Right lobe of liver (tissue), 6 donors: Measurements from ENCODE around the gene ADAMTS2. TPM values are rescaled to one million over a fixed set of nuclear protein-coding genes. Genes with fewer than 3 reads are reported as not detected.

Experiments used
- ATAC-seq, 4 donors: fragments of 200-7000 bp; cut with Tn5 transposase; one replicate each; pipeline ENCODE4 v1.9.1; 2020; ENCODE audit warnings: mild to moderate bottlenecking in 4 of 4, moderate library complexity in 4 of 4
- DNase-seq, 3 donors: peaks; one replicate each; pipeline ENCODE4 v3.0.0-alpha.2; 2020
- H3K27ac ChIP-seq, 3 donors: fragments of 200-600 bp; one replicate each; pipeline ENCODE4 v1.8.0; 2022
- H3K27me3 ChIP-seq, 2 donors: fragments of 200-600 bp; one replicate each; pipeline ENCODE4 v1.8.0; 2022
- H3K36me3 ChIP-seq, 4 donors: fragments of 200-600 bp; sonication (generic) in 1 of 4; one replicate each; pipeline versions ENCODE4 v1.5.1 to v1.8.0; 2017 to 2022; ENCODE audit warnings: control low read depth in 1 of 4
- H3K4me1 ChIP-seq, 4 donors: fragments of 200-600 bp; sonication (generic) in 1 of 4; one replicate each; pipeline versions ENCODE4 v1.5.1 to v1.8.0; 2017 to 2022; ENCODE audit warnings: control low read depth in 1 of 4
- H3K4me3 ChIP-seq, 3 donors: fragments of 200-600 bp; one replicate each; pipeline ENCODE4 v1.8.0; 2022
- H3K9me3 ChIP-seq, 4 donors: fragments of 200-600 bp; sonication (generic) in 1 of 4; one replicate each; pipeline versions ENCODE4 v1.5.1 to v1.8.0; 2017 to 2022; ENCODE audit warnings: control low read depth in 1 of 4
- POLR2A ChIP-seq: fragments of 450-650 bp; IDR thresholded peaks from one replicate; pipeline ENCODE4 v1.6.1; 2017; ENCODE audit warnings: antibody characterized with exemption, mild to moderate bottlenecking
- WGBS: methylation state at CpG from one replicate; pipeline ENCODE4 v1.1.6; 2018; ENCODE audit warnings: low coverage, low lambda C conversion rate; ENCODE audit not compliant: insufficient coverage; ENCODE audit errors: missing lambda C conversion rate; 5-methylcytosine and 5-hydroxymethylcytosine counted together
- intact Hi-C, 2 donors: fragments of 100-400 bp; cut with DNase I; formaldehyde crosslinking; loops; one replicate each; pipeline versions ENCODE4 v1.11.2 to v1.14.1; 2022
- total RNA-seq, 6 experiments: library from RNA; depleted of rRNA in 2 of 6; stranded (reverse); fragments of >200 nt in 2 of 6; fragmentation: NEBNext Ultra II Directional in 3 of 6; extraction: Animal tissue kit (Norgen Biotek cat#: 25700) in 3 of 6; gene quantifications; one replicate each; pipeline versions ENCODE4 v1.1.0 to v1.2.4, GENCODE V29; 2016 to 2023
- TF ChIP-seq, protein P1 (sequence below), 4 donors: fragments of 200-600 bp in 3 of 4; fragments of 450-650 bp in 1 of 4; IDR thresholded peaks; one replicate each; pipeline versions ENCODE4 v1.5.1 to v1.8.0; 2016 to 2022; ENCODE audit warnings: antibody characterized with exemption in 4 of 4, mild to moderate bottlenecking in 2 of 4
- donor health status: DM: no; HTN: yes; CAD: no.
- donor health status: DM: no; HTN: no; CAD: no.
- donor health status: DM: no; HTN: no; CAD: no.
- donor health status: DM: no; HTN: yes; CAD: no.
- donor health status: DM: no; HTN: yes; CAD: no.

The ADAMTS2 gene
- total RNA-seq, 6 experiments from 2014 or later: 6.3 to 18.9 (median 13.5) TPM

DNA sequence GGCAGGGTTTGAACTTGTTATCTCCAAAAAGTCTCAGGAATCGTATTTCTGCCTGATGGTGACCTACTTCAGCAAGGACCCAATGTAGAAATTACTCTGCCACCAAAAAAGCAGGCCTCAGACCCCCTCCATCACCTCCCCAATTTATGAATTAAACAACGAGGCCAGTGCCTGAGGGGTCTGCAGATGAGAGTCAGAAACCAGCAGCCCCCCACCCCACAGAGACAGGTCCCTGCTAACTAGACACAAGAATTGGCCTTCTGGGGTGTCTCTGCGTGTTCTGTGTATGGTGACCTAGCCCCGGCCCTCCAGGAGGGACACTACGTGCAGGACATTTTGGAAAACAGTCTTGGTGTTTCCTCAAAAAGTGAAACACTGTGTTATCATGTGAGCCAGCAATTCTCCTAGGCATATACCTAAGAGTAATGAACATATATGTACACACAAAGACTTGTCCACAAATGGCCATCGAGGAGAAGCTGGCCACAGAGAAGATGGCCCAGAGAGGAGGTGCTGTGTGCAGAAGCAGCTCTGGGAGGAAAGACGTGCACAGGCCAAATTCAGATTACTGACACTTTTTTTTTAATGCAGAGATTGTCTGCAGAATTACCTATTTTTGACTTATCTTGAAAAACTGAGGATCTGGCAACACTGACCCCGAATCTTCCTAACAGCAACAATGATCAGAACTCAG lies 93.8 kb downstream of the ADAMTS2 start:
- DNase-seq (peak in 1 of 3 donors; percentile 20), ATAC-seq (no peak)
- Histone ChIP-seq H3K36me3 (no peaks in the 10 kb centered on the region), H3K9me3 (no peaks in the 10 kb centered on the region), H3K27ac (no peak overlapping the region), H3K4me3 (no peak overlapping the region), H3K27me3 (no peaks in the 10 kb centered on the region), H3K4me1 (no peaks in the 10 kb centered on the region)
- intact Hi-C loops: no loop called here
- TF ChIP-seq POLR2A: no peak
- TF ChIP-seq, protein P1, sequence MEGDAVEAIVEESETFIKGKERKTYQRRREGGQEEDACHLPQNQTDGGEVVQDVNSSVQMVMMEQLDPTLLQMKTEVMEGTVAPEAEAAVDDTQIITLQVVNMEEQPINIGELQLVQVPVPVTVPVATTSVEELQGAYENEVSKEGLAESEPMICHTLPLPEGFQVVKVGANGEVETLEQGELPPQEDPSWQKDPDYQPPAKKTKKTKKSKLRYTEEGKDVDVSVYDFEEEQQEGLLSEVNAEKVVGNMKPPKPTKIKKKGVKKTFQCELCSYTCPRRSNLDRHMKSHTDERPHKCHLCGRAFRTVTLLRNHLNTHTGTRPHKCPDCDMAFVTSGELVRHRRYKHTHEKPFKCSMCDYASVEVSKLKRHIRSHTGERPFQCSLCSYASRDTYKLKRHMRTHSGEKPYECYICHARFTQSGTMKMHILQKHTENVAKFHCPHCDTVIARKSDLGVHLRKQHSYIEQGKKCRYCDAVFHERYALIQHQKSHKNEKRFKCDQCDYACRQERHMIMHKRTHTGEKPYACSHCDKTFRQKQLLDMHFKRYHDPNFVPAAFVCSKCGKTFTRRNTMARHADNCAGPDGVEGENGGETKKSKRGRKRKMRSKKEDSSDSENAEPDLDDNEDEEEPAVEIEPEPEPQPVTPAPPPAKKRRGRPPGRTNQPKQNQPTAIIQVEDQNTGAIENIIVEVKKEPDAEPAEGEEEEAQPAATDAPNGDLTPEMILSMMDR (IDR thresholded peaks at IDR 0.05): no peak
- WGBS: 57% methylated on average over 7 of the region's 8 CpGs

DNA sequence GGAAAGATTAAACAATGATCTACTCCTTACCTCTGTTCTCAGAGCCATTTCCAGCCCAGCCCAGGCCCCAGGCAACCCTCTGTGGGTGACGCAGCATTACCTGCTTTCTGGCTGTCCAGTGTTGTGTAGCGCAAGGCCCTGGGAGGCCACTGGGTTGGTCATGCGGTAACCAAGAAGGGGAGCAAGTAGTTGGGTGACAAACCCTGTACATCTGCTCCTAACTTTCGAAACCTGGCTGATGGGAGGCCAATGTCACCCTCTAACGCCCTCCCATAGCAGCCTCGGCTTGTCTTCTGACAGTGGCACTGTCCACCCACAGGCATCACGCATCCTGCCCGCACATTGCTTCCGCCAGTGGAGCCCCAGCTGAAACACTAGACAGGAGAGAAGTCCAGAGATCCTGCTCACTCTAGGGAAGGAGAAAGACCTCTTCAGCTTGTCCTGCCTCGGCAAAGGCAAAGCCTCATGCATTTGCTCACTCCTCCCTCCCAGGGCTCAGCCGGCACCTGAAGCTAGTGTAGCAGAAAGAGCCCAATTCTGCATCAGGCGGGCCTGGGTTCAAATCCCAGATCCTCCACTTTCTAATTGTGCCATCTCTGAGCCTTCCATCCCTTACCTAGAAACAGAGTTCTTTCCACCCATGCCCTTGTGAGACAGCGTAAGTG lies 94.6 kb downstream of the ADAMTS2 start:
- 67% methylated on average over 1 of the region's 13 CpGs for WGBS
- DNase-seq: peak in 2 of 3 donors; percentile 38 to 46
- TF ChIP-seq POLR2A: no peak
- TF ChIP-seq, protein P1 (IDR thresholded peaks at IDR 0.05): no peak
- Histone ChIP-seq H3K27me3 (no peaks in the 10 kb centered on the region), H3K27ac (no peak overlapping the region), H3K4me3 (no peak overlapping the region), H3K36me3 (no peaks in the 10 kb centered on the region), H3K4me1 (no peaks in the 10 kb centered on the region), H3K9me3 (no peaks in the 10 kb centered on the region)
- intact Hi-C loops: no loop called here
- ATAC-seq: no peak

DNA sequence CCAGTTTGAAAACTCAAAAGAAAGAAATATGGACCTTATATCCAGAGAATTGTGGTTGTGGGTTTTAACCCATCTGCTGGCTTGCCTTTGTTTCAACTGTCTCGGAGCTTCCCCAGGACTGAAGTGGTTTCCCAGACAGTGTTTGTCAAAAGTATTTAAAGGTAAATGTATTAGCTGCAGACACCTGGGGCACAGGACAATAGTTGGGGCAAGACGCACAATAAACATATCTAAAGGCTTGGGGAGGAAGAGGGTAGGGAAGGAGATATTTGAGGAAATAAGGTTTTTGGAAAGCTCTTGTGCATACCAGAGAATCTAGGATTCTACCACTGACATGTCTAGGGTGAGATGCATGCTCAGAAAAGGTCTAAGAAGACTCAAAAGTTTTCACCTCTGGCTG lies 99.0 kb downstream of the ADAMTS2 start:
- Histone ChIP-seq H3K4me1 (no peaks in the 10 kb centered on the region), H3K9me3 (no peaks in the 10 kb centered on the region), H3K4me3 (no peak overlapping the region), H3K27ac (no peak overlapping the region), H3K36me3 (no peaks in the 10 kb centered on the region), H3K27me3 (no peaks in the 10 kb centered on the region)
- ATAC-seq (no peak), DNase-seq (no peak)
- 67% methylated on average over 1 of the region's 2 CpGs for WGBS
- intact Hi-C loops: no loop called here
- TF ChIP-seq POLR2A: no peak
- TF ChIP-seq, protein P1 (IDR thresholded peaks at IDR 0.05): no peak

DNA sequence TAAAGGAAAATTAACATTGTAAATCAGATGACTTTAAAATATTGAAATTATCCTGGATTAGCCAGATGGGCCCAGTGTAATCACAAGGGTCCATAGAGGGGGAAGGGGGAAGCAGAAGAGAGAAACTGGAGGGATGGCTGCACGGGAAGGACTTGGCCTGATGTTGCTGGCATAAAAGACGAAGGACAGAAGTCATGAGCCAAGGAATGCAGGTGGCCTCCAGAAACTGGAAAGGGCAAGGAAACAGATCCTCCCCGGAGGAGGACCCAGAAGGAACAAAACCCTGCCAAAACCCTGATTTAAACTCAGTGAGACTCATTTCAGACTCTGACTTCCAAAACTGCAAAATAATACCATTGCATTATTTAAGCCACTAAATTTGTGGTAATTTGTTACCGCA lies 100.2 kb downstream of the ADAMTS2 start:
- H3K27ac ChIP-seq: no peak overlapping the region
- intact Hi-C loops: no loop called here
- H3K4me3 ChIP-seq: no peak overlapping the region
- ATAC-seq (no peak), DNase-seq (no peak)
- TF ChIP-seq, protein P1 (IDR thresholded peaks at IDR 0.05): no peak
- no peak for TF ChIP-seq POLR2A
- no peaks in the 10 kb centered on the region for H3K9me3 ChIP-seq
- H3K4me1 ChIP-seq: no peaks in the 10 kb centered on the region
- H3K36me3 ChIP-seq: no peaks in the 10 kb centered on the region
- no peaks in the 10 kb centered on the region for H3K27me3 ChIP-seq
- WGBS: 70% methylated on average over 4 of the region's 4 CpGs
